ACHN (cell line): ENCODE data around the gene PSMA1.
"Not testable (repeated sequence)": the region's sequence is repeated elsewhere in the genome, so short reads cannot be mapped to it uniquely, and the experiment has no call there.

Experiments used
- DNase-seq: peaks from one replicate; pipeline ENCODE4 v3.0.0-alpha.2; 2015
- in situ Hi-C: cut with HindIII; loops from 2 replicates; pipeline ENCODE4 v1.10.0; 2017; ENCODE audit warnings: low sequenced_read_pairs, low pct_ligation_motif_present, low pct_unique_long_range_greater_than_20kb

PSMA1 gene

GRCh38 chr11:14538271-14538925 is 18.2 kb upstream of the PSMA1 start:
- in situ Hi-C loops = no loop called here
- no peak for DNase-seq

GRCh38 chr11:14537134-14537599 is 17.0 kb upstream of the PSMA1 start:
- peak; percentile 30 for DNase-seq
- in situ Hi-C loops = no loop called here

GRCh38 chr11:14535166-14535565 is 15.0 kb upstream of the PSMA1 start:
- in situ Hi-C loops, DNase-seq: not testable (repeated sequence)

- peak; percentile 19 for DNase-seq
- in situ Hi-C loops = no loop called here
These were observed 9.8 kb upstream of the PSMA1 start for GRCh38 chr11:14529951-14530350.

GRCh38 chr11:14529321-14529720 is 9.1 kb upstream of the PSMA1 start:
- in situ Hi-C loops = no loop called here
- no peak for DNase-seq

- no peak for DNase-seq
- in situ Hi-C loops = no loop called here
These were observed 2.6 kb upstream of the PSMA1 start for GRCh38 chr11:14522801-14523200.

- DNase-seq = no peak
- in situ Hi-C loops = no loop called here
These were observed 2.1 kb upstream of the PSMA1 start for GRCh38 chr11:14522245-14522644.

- in situ Hi-C loops = no loop called here
- no peak for DNase-seq
These were observed 563 bp upstream of the PSMA1 start for GRCh38 chr11:14520747-14521151.

GRCh38 chr11:14519597-14519916 is 629 bp downstream of the PSMA1 start:
- DNase-seq = peak; percentile 27
- in situ Hi-C loops = no loop called here

GRCh38 chr11:14518820-14519219 is 1.4 kb downstream of the PSMA1 start:
- in situ Hi-C loops = no loop called here

GRCh38 chr11:14513800-14514199 is 6.4 kb downstream of the PSMA1 start:
- DNase-seq = no peak
- in situ Hi-C loops = no loop called here

More at GRCh38 chr11:14518820-14519219, 1.4 kb downstream of the PSMA1 start:
- DNase-seq = no peak

GRCh38 chr11:14506532-14506931 is 13.7 kb downstream of the PSMA1 start:
- in situ Hi-C loops = no loop called here
- no peak for DNase-seq

GRCh38 chr11:14503023-14503422 is 17.2 kb downstream of the PSMA1 start:
- in situ Hi-C loops = no loop called here
- no peak for DNase-seq

GRCh38 chr11:14502039-14502438 is 18.1 kb downstream of the PSMA1 start:
- in situ Hi-C loops = no loop called here
- DNase-seq = no peak

GRCh38 chr11:14500181-14500651 is 20.0 kb downstream of the PSMA1 start:
- in situ Hi-C loops = no loop called here
- peak; percentile 63 for DNase-seq

GRCh38 chr11:14499560-14500180 is 20.5 kb downstream of the PSMA1 start, which contains the start of gene COPB1:
TSS of gene COPB1 (minus strand) at chr11:14499811. CDS start at chr11:14498928, 883 bp downstream.
- DNase-seq = peak; percentile 85
- in situ Hi-C loops = no loop called here

GRCh38 chr11:14499178-14499559 is 21.0 kb downstream of the PSMA1 start:
- in situ Hi-C loops = no loop called here
- peak; percentile 28 for DNase-seq

GRCh38 chr11:14480716-14481115 is 39.5 kb downstream of the PSMA1 start:
- in situ Hi-C loops = no loop called here
- no peak for DNase-seq

- DNase-seq = no peak
- in situ Hi-C loops = no loop called here
These were observed 49.1 kb downstream of the PSMA1 start for GRCh38 chr11:14471127-14471526.

GRCh38 chr11:14463623-14464022 is 56.6 kb downstream of the PSMA1 start:
- in situ Hi-C loops = no loop called here

More at GRCh38 chr11:14463623-14464022, 56.6 kb downstream of the PSMA1 start:
- no peak for DNase-seq
